ENCODE measurements around the gene C2orf81. TPM values are rescaled to one million over a fixed set of nuclear protein-coding genes. Genes with fewer than 3 reads are reported as not detected.

Gene C2orf81
- total and polyA plus RNA-seq, 10 of the 15 experiments (the other 5 are each of a cell fraction or from before 2014, with no cell fraction given): 0.10 to 9.8 (median 2.7) TPM

DNA sequence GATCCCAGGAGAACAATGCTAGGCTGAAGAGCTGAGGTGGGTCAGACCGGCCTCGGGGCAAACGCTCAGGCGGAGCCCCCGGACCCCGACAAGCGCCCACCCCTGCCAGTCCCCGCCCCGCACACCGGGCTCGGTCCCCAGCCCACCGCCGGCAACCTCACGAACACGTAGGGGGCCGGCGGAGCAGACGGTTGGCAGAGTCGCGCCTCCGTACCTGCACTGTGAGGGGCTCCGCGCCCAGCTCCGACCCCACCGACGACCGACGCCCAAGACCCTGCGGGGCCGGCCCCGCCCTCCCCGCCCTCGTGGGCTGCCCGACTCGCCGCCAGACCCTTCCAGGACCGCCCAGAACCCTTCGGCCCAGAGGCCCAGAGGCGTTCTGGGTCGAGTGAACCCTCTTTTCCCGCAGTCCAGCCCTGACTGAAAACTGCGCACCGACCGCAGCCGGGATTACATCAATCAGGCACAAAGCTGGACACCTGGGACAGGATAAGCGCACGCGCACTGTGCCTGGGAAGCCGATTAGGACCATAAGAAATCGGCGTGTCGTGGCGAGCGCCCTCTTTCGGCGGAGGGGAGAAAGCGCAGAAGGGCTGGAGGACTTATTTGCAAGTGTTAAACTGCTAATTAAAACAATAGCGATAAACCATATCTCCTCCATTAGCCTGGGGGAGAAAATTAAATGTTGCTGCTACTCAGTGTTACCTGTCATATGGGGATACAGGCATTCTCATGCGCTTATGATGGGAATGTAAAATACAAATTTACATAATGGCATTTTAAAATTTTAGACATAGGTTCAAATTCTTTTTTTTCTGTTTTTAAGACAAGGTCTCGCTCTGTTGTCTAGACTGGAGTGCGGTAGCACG is 29.6 kb downstream of the C2orf81 start:
- H3K4me3 ChIP-seq: peak overlapping the region; percentile 88
- H3K27me3 ChIP-seq (replicated peaks in 1 of 2; ENCODE audit: control insufficient read depth in 2 of 2, insufficient read depth in 2 of 2, low read length in 1 of 2): no peaks in the 10 kb centered on the region
- no peaks in the 10 kb centered on the region for H3K36me3 ChIP-seq (ENCODE audit: control insufficient read depth in 2 of 2, insufficient read depth in 2 of 2, low read length in 1 of 2)
- peak overlapping the region; percentile 100 for H2AFZ ChIP-seq (ENCODE audit: control insufficient read depth, low read depth, low read length)
- 0 out of 2 replicates have a peak, but pooled peaks cover 3% of the 10 kb centered on the region for H4K20me1 ChIP-seq (ENCODE audit: control insufficient read depth, insufficient read depth)
- 2% methylated on average over 40 of the region's 62 CpGs for WGBS (ENCODE audit: insufficient coverage, insufficient replicate concordance, low lambda C conversion rate, missing lambda C conversion rate)
- ChIA-PET POLR2A (interaction anchor here (0.6 to 1.6 kb wide), 11 partner anchors 10 to 216 kb away, joined by 3 to 6 read pairs (median 3); partner anchors contain the start of genes C2orf81, INO80B and WDR54), CTCF (interaction anchor here (0.5 to 5.2 kb wide), 41 partner anchors 9 to 673 kb away, joined by 3 to 48 read pairs (median 4); partner anchors contain the start of genes DCTN1, INO80B and MTHFD2), SMC1A (ENCODE audit: uncharacterized antibody, unreplicated experiment) (interaction anchor here (0.8 to 6.1 kb wide), 17 partner anchors 9 to 567 kb away, joined by 3 to 36 read pairs (median 3); partner anchors contain the start of gene INO80B), RAD21 (ENCODE audit: unreplicated experiment) (interaction anchor here (0.9 to 3.5 kb wide), 12 partner anchors 9 to 396 kb away, joined by 3 to 14 read pairs (median 5); partner anchors contain the start of gene WBP1)
- peak overlapping the region; percentile 78 for H3K4me2 ChIP-seq (ENCODE audit: control insufficient read depth, insufficient read depth)
- no TSS peak for BruUV-seq (replicated peaks)
- H3K9ac ChIP-seq (ENCODE audit: control insufficient read depth, insufficient read depth, low read length): peak overlapping the region; percentile 97
- intact Hi-C loops (cut with micrococcal nuclease; ENCODE audit: unreplicated experiment): loop anchor here (5.0 to 10.0 kb wide), 3 partner anchors 125 to 247 kb away; partner anchors contain the start of gene BOLA3
- peak; percentile 76 for DNase-seq (ENCODE audit: low read depth, low spot score)
- in situ Hi-C loops (cut with MboI): loop anchor here (10.0 kb wide), 1 partner anchor 567 kb away; the partner anchor contains the start of gene STAMBP
- H3K4me1 ChIP-seq (ENCODE audit: control insufficient read depth, insufficient read depth, low read length): peaks cover 3% of the 10 kb centered on the region; the same call in 1 of the 2 replicates
- no peaks in the 10 kb centered on the region for H3K9me3 ChIP-seq (replicated peaks; ENCODE audit: control insufficient read depth, insufficient read depth, low read length)
- ATAC-seq: peak; percentile 89
- FAIRE-seq: peak; percentile 83
- H3K27ac ChIP-seq (ENCODE audit: control insufficient read depth, insufficient read depth): peak overlapping the region; percentile 98
- peaks cover 27% of the 10 kb centered on the region for H3K79me2 ChIP-seq (ENCODE audit: control insufficient read depth, insufficient read depth, low read length)
- TF ChIP-seq HCFC1 (IDR thresholded peaks at IDR 0.05; ENCODE audit: low read length): peak; percentile 54
- TF ChIP-seq TCF7 (IDR thresholded peaks at IDR 0.05; ENCODE audit: borderline replicate concordance): no peak
- TF ChIP-seq, protein P1, sequence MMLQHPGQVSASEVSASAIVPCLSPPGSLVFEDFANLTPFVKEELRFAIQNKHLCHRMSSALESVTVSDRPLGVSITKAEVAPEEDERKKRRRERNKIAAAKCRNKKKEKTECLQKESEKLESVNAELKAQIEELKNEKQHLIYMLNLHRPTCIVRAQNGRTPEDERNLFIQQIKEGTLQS (IDR thresholded peaks at IDR 0.05; ENCODE audit: borderline replicate concordance, extremely low read depth, low read depth, low read length): no peak
- TF ChIP-seq BCL11A (IDR thresholded peaks at IDR 0.05; ENCODE audit: low read depth, low read length): 0 out of 2 replicates have a peak, but pooled peaks have one; percentile 11
- TF ChIP-seq SMARCA5 (IDR thresholded peaks at IDR 0.05): peak; percentile 91
- TF ChIP-seq ZBTB33 (IDR thresholded peaks at IDR 0.05): peak; percentile 81; the same call in 1 of the 2 replicates
- no peak for TF ChIP-seq HDAC6 (IDR thresholded peaks at IDR 0.05; ENCODE audit: unreplicated experiment)
- no peak for TF ChIP-seq FOXK2 (IDR thresholded peaks at IDR 0.05)
- TF ChIP-seq CHD1 (IDR thresholded peaks at IDR 0.05; ENCODE audit: low read depth, low read length): 0 out of 2 replicates have a peak, but pooled peaks have one; percentile 51
- TF ChIP-seq MEF2B (IDR thresholded peaks at IDR 0.05; ENCODE audit: partially characterized antibody, poor library complexity, severe bottlenecking): peak; percentile 13
- peak; percentile 69 for TF ChIP-seq MXI1 (IDR thresholded peaks at IDR 0.05; ENCODE audit: low read depth, low read length)
- TF ChIP-seq, protein P2, sequence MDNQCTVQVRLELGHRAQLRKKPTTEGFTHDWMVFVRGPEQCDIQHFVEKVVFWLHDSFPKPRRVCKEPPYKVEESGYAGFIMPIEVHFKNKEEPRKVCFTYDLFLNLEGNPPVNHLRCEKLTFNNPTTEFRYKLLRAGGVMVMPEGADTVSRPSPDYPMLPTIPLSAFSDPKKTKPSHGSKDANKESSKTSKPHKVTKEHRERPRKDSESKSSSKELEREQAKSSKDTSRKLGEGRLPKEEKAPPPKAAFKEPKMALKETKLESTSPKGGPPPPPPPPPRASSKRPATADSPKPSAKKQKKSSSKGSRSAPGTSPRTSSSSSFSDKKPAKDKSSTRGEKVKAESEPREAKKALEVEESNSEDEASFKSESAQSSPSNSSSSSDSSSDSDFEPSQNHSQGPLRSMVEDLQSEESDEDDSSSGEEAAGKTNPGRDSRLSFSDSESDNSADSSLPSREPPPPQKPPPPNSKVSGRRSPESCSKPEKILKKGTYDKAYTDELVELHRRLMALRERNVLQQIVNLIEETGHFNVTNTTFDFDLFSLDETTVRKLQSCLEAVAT (IDR thresholded peaks at IDR 0.05): no peak; the same call in 1 of the 2 replicates
- no peak for TF ChIP-seq YBX1 (IDR thresholded peaks at IDR 0.05)
- TF ChIP-seq PML (IDR thresholded peaks at IDR 0.05; ENCODE audit: low read length): peak; percentile 59; the same call in 1 of the 2 replicates
- TF ChIP-seq SMAD1 (IDR thresholded peaks at IDR 0.05; ENCODE audit: low read depth, partially characterized antibody): no peak
- TF ChIP-seq ZNF622 (IDR thresholded peaks at IDR 0.05): no peak
- peak; percentile 97 to 99 (median 98); a peak in 5 of 6 replicates for TF ChIP-seq CTCF (IDR thresholded peaks at IDR 0.05 in 2 of 3, conservative IDR thresholded peaks at IDR 0.05 in 1 of 3; ENCODE audit: control insufficient read depth in 2 of 3, extremely low read depth in 1 of 3, insufficient read depth in 1 of 3, low read depth in 3 of 3, low read length in 3 of 3)
